SK-N-SH (cell line): ENCODE data around the gene CD276. TPM values are rescaled to one million over a fixed set of nuclear protein-coding genes. Genes with fewer than 3 reads are reported as not detected.
A peak's percentile ranks its signal among the peaks of the same experiment; 100 is the strongest.

ENCODE experiments used
- CTCF ChIA-PET: fragments of 300-600, 350-600 bp; formaldehyde crosslinking; extraction: SDS; loops from one replicate; lab custom pipeline; 2021; lab: Yijun Ruan, JAX
- POLR2A ChIA-PET: fragments of 350-600 bp; sonication (Branson Sonifier 250); formaldehyde crosslinking; extraction: SDS; loops from one replicate; lab custom pipeline; 2020; ENCODE audit warnings: antibody characterized with exemption, inconsistent platforms; lab: Yijun Ruan, JAX
- DNase-seq: peaks from one replicate; pipeline ENCODE4 v3.0.0; 2012
- H2AFZ ChIP-seq: fragments of 200-600 bp; sonication (generic); 2 replicates; pipeline ENCODE4 v1.8.1; 2016; ENCODE audit warnings: antibody characterized with exemption, mild to moderate bottlenecking, low read depth
- H3F3A ChIP-seq: fragments of 200-600 bp; sonication (generic); replicated peaks from 2 replicates; pipeline ENCODE3; 2016; ENCODE audit warnings: antibody characterized with exemption, mild to moderate bottlenecking; ENCODE audit not compliant: insufficient read depth
- H3K27ac ChIP-seq, 2 experiments: fragments of 200-500 bp in 1 of 2; fragments of 200-600 bp in 1 of 2; sonication (Bioruptor generic) in 1 of 2; sonication (generic), shearing (Covaris generic) in 1 of 2; 2 replicates each; pipeline versions ENCODE4 v1.5.1 to v1.6.1; 2014 to 2016; ENCODE audit warnings: low read depth in 2 of 2, inconsistent platforms in 1 of 2, low read length in 1 of 2, mild to moderate bottlenecking in 1 of 2, mixed read lengths in 1 of 2
- H3K27me3 ChIP-seq: fragments of 200-600 bp; sonication (generic), shearing (Covaris generic); 2 replicates; pipeline ENCODE4 v1.6.1; 2016; ENCODE audit warnings: mixed run types; ENCODE audit not compliant: insufficient read depth
- H3K36me3 ChIP-seq, 2 experiments: fragments of 200-500 bp in 1 of 2; fragments of 200-600 bp in 1 of 2; sonication (Bioruptor generic) in 1 of 2; sonication (generic) in 1 of 2; replicated peaks in 1 of 2; 2 replicates each; pipeline versions ENCODE3 to v1.5.1; 2014 to 2016; ENCODE audit warnings: low read length in 1 of 2, mild to moderate bottlenecking in 1 of 2; ENCODE audit not compliant: insufficient read depth in 2 of 2, control insufficient read depth in 1 of 2
- H3K4me1 ChIP-seq, 2 experiments: fragments of 200-500 bp in 1 of 2; fragments of 200-600 bp in 1 of 2; sonication (Bioruptor generic) in 1 of 2; sonication (generic), shearing (Covaris generic) in 1 of 2; 2 replicates each; pipeline versions ENCODE4 v1.5.1 to v1.6.1; 2014 to 2016; ENCODE audit warnings: low read depth in 1 of 2, low read length in 1 of 2, mixed run types in 1 of 2; ENCODE audit not compliant: insufficient read depth in 2 of 2, control insufficient read depth in 1 of 2
- H3K4me2 ChIP-seq: fragments of 200-600 bp; sonication (generic), shearing (Covaris generic); 2 replicates; pipeline ENCODE4 v1.6.1; 2017; ENCODE audit warnings: mixed run types
- H3K4me3 ChIP-seq, 2 experiments: fragments of 200-500 bp in 1 of 2; fragments of 200-600 bp in 1 of 2; sonication (Bioruptor generic) in 1 of 2; sonication (generic), shearing (Covaris generic) in 1 of 2; 2 replicates each; pipeline versions ENCODE4 v1.5.1 to v1.8.1; 2014 to 2016; ENCODE audit warnings: low read depth in 2 of 2, inconsistent platforms in 1 of 2, low read length in 1 of 2, mild to moderate bottlenecking in 1 of 2, mixed read lengths in 1 of 2, moderate library complexity in 1 of 2
- H3K79me2 ChIP-seq: fragments of 200-600 bp; sonication (generic); 2 replicates; pipeline ENCODE4 v1.8.1; 2017; ENCODE audit warnings: mild to moderate bottlenecking; ENCODE audit not compliant: insufficient read depth
- H3K9ac ChIP-seq: fragments of 200-600 bp; sonication (generic); 2 replicates; pipeline ENCODE4 v1.6.1; 2017; ENCODE audit warnings: mixed run types
- H3K9me2 ChIP-seq: fragments of 200-600 bp; sonication (generic); 2 replicates; pipeline ENCODE4 v1.6.1; 2017; ENCODE audit warnings: mixed run types
- H3K9me3 ChIP-seq: fragments of 200-600 bp; sonication (generic); 2 replicates; pipeline ENCODE4 v1.6.1; 2017; ENCODE audit warnings: mixed run types, mild to moderate bottlenecking, moderate library complexity
- H4K20me1 ChIP-seq: fragments of 200-600 bp; sonication (generic); 2 replicates; pipeline ENCODE4 v1.6.1; 2017; ENCODE audit warnings: mild to moderate bottlenecking, mixed run types; ENCODE audit not compliant: insufficient read depth
- CTCF ChIP-seq: fragments of 200-600 bp; sonication (generic); IDR thresholded peaks from 2 replicates; pipeline ENCODE4 v1.6.1; 2017; ENCODE audit warnings: antibody characterized with exemption, mild to moderate bottlenecking, moderate library complexity
- FOSL2 ChIP-seq: IDR thresholded peaks from 2 replicates; pipeline ENCODE4 v1.4.0; 2012; ENCODE audit warnings: low read depth, mild to moderate bottlenecking, moderate library complexity, borderline replicate concordance
- FOXM1 ChIP-seq: IDR thresholded peaks from 2 replicates; pipeline ENCODE4 v1.4.0; 2012; ENCODE audit warnings: low read depth, mild to moderate bottlenecking
- MAX ChIP-seq: IDR thresholded peaks from 2 replicates; pipeline ENCODE4 v1.4.0; 2012; ENCODE audit warnings: low read depth
- RAD21 ChIP-seq: IDR thresholded peaks from 2 replicates; pipeline ENCODE4 v1.6.1; 2012; ENCODE audit warnings: mild to moderate bottlenecking, low read length
- REST ChIP-seq: IDR thresholded peaks from 2 replicates; pipeline ENCODE4 v1.6.1; 2012; ENCODE audit warnings: mild to moderate bottlenecking, low read depth, low read length, moderate library complexity
- RFX5 ChIP-seq: IDR thresholded peaks from 2 replicates; pipeline ENCODE4 v1.6.1; 2012; ENCODE audit warnings: mild to moderate bottlenecking, improper control_type of control experiment, low read length
- SMC3 ChIP-seq: IDR thresholded peaks from 2 replicates; pipeline ENCODE4 v1.6.1; 2012; ENCODE audit warnings: low read depth, low read length, improper control_type of control experiment
- TCF12 ChIP-seq: IDR thresholded peaks from 2 replicates; pipeline ENCODE4 v1.4.0; 2012
- YY1 ChIP-seq: IDR thresholded peaks from 2 replicates; pipeline ENCODE4 v1.4.0; 2012; ENCODE audit warnings: low read depth, mild to moderate bottlenecking
- WGBS: methylation state at CpG from one replicate; pipeline ENCODE4 v1.1.6; 2017; ENCODE audit warnings: low lambda C conversion rate; 5-methylcytosine and 5-hydroxymethylcytosine counted together
- polyA plus RNA-seq, 3 experiments: library from polyadenylated mRNA; depleted of rRNA; stranded (reverse); fragments of >200 nt; gene quantifications; 2 replicates each; pipeline ENCODE4 v1.2.3, GENCODE V29; 2012
- TF ChIP-seq, protein P1 (sequence below): IDR thresholded peaks from 2 replicates; pipeline ENCODE4 v1.4.0; 2012; ENCODE audit warnings: low read depth, borderline replicate concordance
- TF ChIP-seq, protein P2 (sequence below): fragments of 150-350 bp; IDR thresholded peaks from 2 replicates; pipeline ENCODE4 v1.6.1; 2016; ENCODE audit warnings: mild to moderate bottlenecking, low read depth, low read length
- TF ChIP-seq, protein P3 (sequence below): IDR thresholded peaks from 2 replicates; pipeline ENCODE4 v1.4.0; 2012; ENCODE audit warnings: low read depth, borderline replicate concordance

The CD276 gene
- polyA plus RNA-seq, 1 of the 3 experiments (the other 2 are of a cell fraction), result 86.2 TPM

DNA sequence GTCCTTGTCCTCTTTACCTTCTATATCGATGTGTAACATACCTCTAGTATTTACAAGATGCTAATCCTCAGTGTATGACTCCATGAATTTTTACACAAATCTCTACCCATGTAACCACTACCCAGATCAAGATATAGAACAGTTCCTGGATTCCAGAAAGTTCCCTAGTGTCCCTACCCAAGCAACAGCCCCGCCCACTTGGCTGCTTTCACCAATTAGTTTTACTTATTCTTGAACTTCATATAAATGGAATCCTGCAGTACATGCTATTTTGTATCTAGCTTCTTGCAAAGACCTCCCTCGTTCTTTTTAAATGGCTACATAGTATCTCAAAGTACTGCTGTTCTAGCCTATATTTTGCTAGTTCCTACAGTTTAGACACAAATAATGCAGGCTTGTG, 33.0 kb downstream of the CD276 start (continued):
- no peak for TF ChIP-seq SMC3
- TF ChIP-seq YY1, result no peak
- TF ChIP-seq, protein P1, sequence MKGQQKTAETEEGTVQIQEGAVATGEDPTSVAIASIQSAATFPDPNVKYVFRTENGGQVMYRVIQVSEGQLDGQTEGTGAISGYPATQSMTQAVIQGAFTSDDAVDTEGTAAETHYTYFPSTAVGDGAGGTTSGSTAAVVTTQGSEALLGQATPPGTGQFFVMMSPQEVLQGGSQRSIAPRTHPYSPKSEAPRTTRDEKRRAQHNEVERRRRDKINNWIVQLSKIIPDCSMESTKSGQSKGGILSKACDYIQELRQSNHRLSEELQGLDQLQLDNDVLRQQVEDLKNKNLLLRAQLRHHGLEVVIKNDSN, result no peak
- TF ChIP-seq FOXM1, result no peak
- no peak for TF ChIP-seq MAX
- TF ChIP-seq CTCF, result no peak
- TF ChIP-seq REST, result no peak
- TF ChIP-seq, protein P2, sequence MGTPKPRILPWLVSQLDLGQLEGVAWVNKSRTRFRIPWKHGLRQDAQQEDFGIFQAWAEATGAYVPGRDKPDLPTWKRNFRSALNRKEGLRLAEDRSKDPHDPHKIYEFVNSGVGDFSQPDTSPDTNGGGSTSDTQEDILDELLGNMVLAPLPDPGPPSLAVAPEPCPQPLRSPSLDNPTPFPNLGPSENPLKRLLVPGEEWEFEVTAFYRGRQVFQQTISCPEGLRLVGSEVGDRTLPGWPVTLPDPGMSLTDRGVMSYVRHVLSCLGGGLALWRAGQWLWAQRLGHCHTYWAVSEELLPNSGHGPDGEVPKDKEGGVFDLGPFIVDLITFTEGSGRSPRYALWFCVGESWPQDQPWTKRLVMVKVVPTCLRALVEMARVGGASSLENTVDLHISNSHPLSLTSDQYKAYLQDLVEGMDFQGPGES, result no peak
- TF ChIP-seq, all 33 proteins: peak for 0

- Histone ChIP-seq H3K9me3 (no peaks in the 10 kb centered on the region), H3K27me3 (no peaks in the 10 kb centered on the region), H3K36me3 (peaks cover 9 to 18% of the 10 kb centered on the region in 2 experiments), H3K4me1 (peaks cover 0 to 4% of the 10 kb centered on the region in 2 experiments; a peak in 1 of 4 replicates), H2AFZ (no peak overlapping the region), H3K9me2 (no peaks in the 10 kb centered on the region), H3K9ac (no peak overlapping the region), H4K20me1 (no peaks in the 10 kb centered on the region), H3K4me2 (no peak overlapping the region), H3K27ac (no peak overlapping the region), H3K79me2 (no peaks in the 10 kb centered on the region), H3K4me3 (no peak overlapping the region), H3F3A (peaks cover 16% of the 10 kb centered on the region)
- CTCF ChIA-PET, result interaction anchor here (0.9 to 7.6 kb wide), 8 partner anchors 8 to 421 kb away, joined by 3 to 46 read pairs (median 4); no protein-coding TSS in a partner anchor
- POLR2A ChIA-PET, result no interaction called here
- no peak for DNase-seq
- WGBS, result 80% methylated on average over 5 of the region's 11 CpGs
- TF ChIP-seq RAD21 (no peak), RFX5 (no peak), CTCF (peak; percentile 26), FOSL2 (no peak), TCF12 (no peak)
- TF ChIP-seq, protein P3, sequence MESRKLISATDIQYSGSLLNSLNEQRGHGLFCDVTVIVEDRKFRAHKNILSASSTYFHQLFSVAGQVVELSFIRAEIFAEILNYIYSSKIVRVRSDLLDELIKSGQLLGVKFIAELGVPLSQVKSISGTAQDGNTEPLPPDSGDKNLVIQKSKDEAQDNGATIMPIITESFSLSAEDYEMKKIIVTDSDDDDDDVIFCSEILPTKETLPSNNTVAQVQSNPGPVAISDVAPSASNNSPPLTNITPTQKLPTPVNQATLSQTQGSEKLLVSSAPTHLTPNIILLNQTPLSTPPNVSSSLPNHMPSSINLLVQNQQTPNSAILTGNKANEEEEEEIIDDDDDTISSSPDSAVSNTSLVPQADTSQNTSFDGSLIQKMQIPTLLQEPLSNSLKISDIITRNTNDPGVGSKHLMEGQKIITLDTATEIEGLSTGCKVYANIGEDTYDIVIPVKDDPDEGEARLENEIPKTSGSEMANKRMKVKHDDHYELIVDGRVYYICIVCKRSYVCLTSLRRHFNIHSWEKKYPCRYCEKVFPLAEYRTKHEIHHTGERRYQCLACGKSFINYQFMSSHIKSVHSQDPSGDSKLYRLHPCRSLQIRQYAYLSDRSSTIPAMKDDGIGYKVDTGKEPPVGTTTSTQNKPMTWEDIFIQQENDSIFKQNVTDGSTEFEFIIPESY, result no peak
Measured at GRCh38 chr15:73717802-73718201, 33.6 kb downstream of the CD276 start.
